ENCODE measurements around the gene LYRM1.
A peak's percentile ranks its signal among the peaks of the same experiment; 100 is the strongest.

The LYRM1 gene

GRCh38 chr16:20871941-20872815 lies 28.4 kb upstream of the LYRM1 start:
- DNase-seq (ENCODE audit: low read depth) = no peak

- DNase-seq (ENCODE audit: low read depth) = no peak
Measured at GRCh38 chr16:20873331-20873730, 27.2 kb upstream of the LYRM1 start.

- no peak for DNase-seq (ENCODE audit: low read depth)
Measured at GRCh38 chr16:20874088-20874581, 26.4 kb upstream of the LYRM1 start.

- DNase-seq (ENCODE audit: low read depth) = no peak
Measured at GRCh38 chr16:20875355-20875650, 25.3 kb upstream of the LYRM1 start.

GRCh38 chr16:20878682-20879147 lies 21.9 kb upstream of the LYRM1 start:
- DNase-seq (ENCODE audit: low read depth) = no peak

- DNase-seq (ENCODE audit: low read depth) = peak; percentile 71
Measured at GRCh38 chr16:20879175-20880040, 21.2 kb upstream of the LYRM1 start.

GRCh38 chr16:20880867-20881502 lies 19.6 kb upstream of the LYRM1 start:
- no peak for DNase-seq (ENCODE audit: low read depth)

GRCh38 chr16:20881503-20881878 lies 19.1 kb upstream of the LYRM1 start:
- DNase-seq (ENCODE audit: low read depth) = no peak

GRCh38 chr16:20883554-20884239 lies 16.9 kb upstream of the LYRM1 start:
- DNase-seq (ENCODE audit: low read depth) = peak; percentile 30

- peak; percentile 91 for DNase-seq (ENCODE audit: low read depth)
Measured at GRCh38 chr16:20884240-20884556, 16.4 kb upstream of the LYRM1 start.

GRCh38 chr16:20886320-20886719 lies 14.3 kb upstream of the LYRM1 start:
- no peak for DNase-seq (ENCODE audit: low read depth)

- DNase-seq (ENCODE audit: low read depth) = no peak
Measured at GRCh38 chr16:20887207-20887606, 13.4 kb upstream of the LYRM1 start.

- no peak for DNase-seq (ENCODE audit: low read depth)
Measured at GRCh38 chr16:20889625-20890275, 10.8 kb upstream of the LYRM1 start.

- DNase-seq (ENCODE audit: low read depth) = no peak
Measured at GRCh38 chr16:20894388-20894787, 6.2 kb upstream of the LYRM1 start.

- DNase-seq (ENCODE audit: low read depth) = peak; percentile 91
Measured at GRCh38 chr16:20897253-20897897, 3.2 kb upstream of the LYRM1 start.

- no peak for DNase-seq (ENCODE audit: low read depth)
Measured at GRCh38 chr16:20897922-20898321, 2.6 kb upstream of the LYRM1 start.

- DNase-seq (ENCODE audit: low read depth) = peak; percentile 81
Measured at GRCh38 chr16:20899071-20899470, 1.5 kb upstream of the LYRM1 start.

GRCh38 chr16:20899477-20900298 lies 883 bp upstream of the LYRM1 start:
- DNase-seq (ENCODE audit: low read depth) = no peak

GRCh38 chr16:20901068-20901435 lies 481 bp downstream of the LYRM1 start:
- no peak for DNase-seq (ENCODE audit: low read depth)

GRCh38 chr16:20901436-20902112 lies 1.0 kb downstream of the LYRM1 start:
- peak; percentile 50 for DNase-seq (ENCODE audit: low read depth)
